Stimulated activated CD8-positive, alpha-beta memory T cell treated with anti-CD3 and anti-CD28 coated beads, Interleukin-4, amount 100 ng/mL, for 24 hours (primary cell): ENCODE measurements around the gene COA7.
"Not testable (repeated sequence)": the region's sequence is repeated elsewhere in the genome, so short reads cannot be mapped to it uniquely, and the experiment has no call there.

Experiments used
- DNase-seq: peaks from one replicate; pipeline ENCODE4 v3.0.0-alpha.2; 2020; ENCODE audit warnings: low read depth

Gene COA7

DNA sequence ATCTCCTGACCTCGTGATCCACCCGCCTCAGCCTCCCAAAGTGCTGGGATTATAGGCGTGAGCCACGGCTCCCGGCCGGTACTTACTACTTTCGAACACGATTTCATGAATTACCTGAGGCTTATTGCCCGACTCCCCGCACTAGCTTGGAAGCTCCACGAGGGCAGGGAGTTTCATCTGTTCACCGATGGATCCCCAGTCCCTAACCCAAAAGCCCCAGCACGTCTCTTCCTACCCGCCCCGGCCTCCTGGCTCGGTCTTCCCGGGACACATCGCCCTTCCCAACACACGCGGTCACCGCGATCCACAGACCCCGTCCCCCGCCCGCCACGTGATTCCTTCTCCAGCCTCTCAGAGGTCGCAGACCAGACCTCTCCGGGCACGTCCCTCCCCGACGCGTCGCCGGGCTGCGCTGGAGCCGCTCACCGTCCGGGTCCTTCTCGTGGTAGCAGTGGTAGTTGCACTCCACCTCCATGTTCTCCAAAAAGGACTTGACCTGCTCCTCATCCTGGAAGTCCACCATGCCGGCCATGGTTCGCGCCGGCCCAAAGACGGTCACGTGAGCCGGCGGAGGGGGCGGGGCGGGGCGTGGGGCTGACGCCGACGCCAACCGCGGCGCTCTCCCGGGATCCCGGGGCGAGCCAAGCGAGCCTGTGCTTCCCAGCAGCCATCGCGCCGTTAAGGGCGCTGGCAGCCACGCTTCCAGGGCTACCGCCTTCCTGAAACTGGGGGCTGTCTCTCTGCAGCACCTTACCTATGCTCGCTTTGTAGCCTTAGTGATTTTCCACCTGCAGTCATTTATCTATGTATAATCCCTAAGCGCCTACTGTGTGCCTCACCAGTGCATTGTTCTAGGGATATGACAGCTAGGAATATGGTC is at the start of gene COA7:
TSS of gene COA7 (minus strand) at position 553 of the 880 bp plus-strand sequence. CDS start at position 532, 21 bp downstream.
- DNase-seq = peak; percentile 66

DNA sequence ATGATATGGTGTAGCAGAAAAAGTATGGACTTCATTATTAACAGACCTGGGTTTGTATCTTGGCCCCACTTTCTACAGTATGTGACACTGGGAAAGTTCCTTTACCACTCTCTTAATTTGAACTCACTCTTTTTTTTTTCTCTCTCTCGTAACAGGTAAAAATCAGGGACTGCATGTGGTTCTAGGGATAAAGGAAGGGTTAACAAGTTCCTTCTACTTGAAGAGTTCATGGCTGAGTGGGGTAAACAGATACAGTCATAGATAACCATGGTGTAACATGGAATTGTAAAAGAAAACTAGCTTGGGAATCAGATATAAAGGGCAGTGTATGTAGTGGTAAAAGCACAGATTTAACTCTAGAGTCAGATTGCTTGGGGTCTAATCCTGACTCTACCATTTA is 49.3 kb upstream of the COA7 start:
- DNase-seq = no peak

DNA sequence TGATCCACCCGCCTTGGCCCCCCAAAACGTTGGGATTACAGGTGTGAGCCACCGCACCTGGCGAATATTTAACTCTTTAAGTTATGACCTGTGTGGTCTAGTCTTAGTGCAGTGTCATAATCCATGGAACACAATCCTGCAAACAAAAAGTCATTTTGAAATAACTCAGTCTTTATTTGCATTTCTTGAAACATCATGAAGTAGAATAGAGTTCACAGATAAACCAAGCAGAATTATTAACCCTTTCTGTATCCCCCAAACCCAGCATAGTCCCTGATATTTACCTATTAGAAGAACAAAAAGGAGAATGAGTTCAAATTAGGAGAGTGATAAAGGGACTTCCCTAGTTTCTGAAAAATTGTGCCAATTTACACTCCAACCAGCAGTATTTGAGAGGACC is 48.0 kb upstream of the COA7 start:
- no peak for DNase-seq

DNA sequence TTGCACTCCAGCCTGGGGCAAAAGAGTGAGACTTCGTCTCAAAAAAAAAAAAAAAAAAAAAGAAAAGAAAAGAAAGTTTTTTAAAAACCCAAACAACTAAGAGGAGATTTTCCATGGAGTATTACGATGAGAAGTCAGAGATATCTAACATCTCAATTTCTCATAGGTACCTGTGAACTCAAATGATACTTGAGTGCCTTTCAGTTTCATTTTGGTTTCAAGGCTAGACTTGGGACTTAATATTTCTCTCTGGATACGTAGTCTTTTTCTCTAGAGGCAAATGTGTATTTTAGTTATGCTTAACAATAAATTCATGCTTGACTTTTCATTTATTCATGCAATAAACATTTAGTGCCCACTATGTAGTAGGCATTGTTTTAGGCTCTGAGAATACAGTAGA is 43.1 kb upstream of the COA7 start:
- DNase-seq = no peak

DNA sequence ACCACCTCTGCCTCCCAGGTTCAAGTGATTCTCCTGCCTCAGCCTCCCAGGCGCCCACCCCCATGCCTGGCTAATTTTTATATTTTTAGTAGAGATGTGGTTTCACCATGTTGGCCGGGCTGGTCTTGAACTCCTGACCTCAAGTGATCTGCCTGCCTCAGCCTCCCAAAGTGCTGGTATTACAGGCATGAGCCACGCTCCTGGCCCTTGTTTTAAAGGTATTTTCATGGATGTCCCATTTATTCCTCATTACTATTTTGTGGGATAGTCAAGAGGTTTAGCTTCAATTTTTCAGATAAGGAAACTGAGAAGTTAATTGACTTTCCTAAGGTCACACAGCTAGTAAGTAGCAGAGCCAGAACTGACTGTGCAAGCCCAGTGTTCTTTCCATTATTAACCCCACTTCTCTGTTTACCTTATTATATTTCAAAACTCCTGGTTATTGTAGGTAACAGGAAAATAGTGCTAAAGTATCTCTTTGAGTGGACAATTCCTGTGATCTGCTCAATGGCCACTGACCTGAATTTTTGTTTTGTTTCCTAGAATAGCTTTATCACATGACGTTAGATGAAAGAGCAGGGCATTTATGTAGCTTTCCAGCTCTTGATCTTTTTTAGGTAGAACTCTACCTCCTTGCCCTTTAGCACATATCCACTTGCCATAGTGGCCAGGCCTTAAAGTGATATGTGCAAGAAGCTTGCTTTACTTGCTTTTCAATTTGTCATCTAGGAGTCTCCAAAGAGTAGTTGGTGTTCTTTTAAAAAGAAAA is 41.7 kb upstream of the COA7 start:
- no peak for DNase-seq

DNA sequence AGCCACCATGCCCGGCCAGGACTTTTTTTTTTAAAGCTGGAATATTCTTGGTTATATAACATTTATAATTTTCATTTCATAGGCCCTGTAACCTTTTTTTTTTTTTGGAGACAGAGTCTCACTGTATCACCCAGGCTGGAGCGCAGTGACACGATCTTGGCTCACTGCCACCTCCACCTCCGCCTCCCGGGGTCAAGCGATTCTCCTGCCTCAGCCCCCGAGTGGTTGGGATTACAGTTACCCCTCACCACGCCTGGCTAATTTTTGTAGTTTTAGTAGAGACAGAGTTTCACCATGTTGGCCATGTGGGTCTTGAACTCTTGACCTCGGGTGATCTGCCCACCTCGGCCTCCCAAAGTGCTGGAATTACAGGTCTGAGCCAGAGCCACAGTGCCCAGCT is 40.7 kb upstream of the COA7 start:
- no peak for DNase-seq

DNA sequence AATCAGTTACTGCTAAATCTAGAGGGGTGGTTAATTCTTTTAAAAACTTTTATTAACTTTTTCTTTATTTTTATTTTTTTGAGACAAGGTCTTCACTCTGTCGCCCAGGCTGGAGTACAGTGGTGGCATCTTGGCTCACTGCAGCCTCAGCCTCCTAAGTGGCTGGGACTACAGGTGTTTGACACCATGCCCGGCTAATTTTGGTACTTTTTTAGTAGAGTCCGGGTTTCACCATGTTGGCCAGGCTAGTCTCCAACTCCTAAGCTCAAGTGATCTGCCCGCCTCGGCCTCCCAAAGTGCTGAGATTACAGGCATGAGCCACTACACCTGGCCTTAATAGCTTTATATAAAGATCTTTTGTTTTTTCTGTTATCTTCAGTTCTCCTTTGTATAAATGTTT is 40.0 kb upstream of the COA7 start:
- no peak for DNase-seq

DNA sequence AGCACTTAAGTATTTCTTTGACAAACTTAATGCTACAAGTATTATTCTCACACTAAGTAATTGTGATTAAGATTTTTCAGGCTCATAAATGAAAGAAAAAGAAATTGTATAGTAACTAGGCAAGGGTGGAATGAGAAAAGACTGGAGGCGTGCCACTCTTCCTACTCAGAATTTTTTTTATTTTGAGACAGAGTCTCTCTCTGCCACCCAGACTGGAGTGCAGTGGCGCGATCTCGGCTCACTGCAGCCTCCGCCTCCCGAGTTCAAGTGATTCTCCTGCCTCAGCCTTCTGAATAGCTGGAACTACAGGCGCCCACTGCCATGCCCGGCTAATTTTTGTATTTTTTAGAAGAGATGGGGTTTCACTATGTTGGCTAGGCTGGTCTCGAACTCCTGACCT is 37.2 kb upstream of the COA7 start:
- not testable (repeated sequence) for DNase-seq

DNA sequence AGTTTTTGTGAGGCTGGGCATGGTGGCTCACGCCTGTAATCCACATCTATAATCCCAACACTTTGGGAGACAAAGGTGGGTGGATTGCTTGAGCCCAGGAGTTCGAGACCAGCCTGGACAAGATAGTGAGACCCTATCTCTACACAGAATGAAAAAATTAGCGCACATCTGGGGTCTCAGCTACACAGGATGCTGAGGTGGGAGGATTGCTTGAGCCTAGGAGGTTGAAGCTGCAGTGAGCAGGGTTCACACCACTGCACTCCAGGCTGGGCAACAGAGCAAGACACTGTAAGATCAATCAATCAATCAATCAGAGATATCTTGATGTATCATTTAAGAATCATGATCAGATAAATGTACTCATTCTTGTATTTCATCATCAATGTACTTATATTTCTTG is 35.2 kb upstream of the COA7 start:
- DNase-seq = no peak

DNA sequence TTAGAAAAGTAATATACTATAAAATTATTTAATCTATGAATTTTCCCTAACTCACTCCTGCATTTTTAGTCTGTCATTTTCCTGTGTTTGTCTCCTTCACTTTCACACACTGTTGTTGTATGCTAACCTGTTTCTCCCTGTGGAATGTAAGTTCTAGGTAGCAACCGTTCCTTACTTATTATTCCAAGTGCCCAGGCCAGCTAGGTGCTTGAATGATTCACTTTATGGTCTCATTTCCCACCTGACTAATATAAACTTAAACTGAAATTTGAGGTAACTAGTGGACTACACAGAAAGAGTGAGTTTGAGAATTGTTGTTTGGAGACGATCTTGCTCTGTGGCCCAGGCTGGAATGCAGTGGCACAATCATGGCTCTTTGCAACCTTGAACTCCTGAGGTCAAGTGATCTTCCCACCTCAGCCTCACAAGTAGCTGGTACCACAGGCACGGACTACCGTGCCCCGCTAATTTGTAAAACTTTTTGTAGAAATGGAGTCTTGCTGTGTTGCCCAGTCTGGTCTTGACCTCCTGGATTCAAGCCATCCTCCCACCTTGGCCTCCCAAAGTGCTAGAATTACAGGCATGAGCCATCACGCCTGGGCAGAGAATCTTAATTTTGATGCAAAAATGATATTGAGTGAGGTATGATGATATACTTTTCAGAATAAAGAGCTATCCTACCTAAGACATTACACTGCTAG is 30.0 kb upstream of the COA7 start:
- no peak for DNase-seq

DNA sequence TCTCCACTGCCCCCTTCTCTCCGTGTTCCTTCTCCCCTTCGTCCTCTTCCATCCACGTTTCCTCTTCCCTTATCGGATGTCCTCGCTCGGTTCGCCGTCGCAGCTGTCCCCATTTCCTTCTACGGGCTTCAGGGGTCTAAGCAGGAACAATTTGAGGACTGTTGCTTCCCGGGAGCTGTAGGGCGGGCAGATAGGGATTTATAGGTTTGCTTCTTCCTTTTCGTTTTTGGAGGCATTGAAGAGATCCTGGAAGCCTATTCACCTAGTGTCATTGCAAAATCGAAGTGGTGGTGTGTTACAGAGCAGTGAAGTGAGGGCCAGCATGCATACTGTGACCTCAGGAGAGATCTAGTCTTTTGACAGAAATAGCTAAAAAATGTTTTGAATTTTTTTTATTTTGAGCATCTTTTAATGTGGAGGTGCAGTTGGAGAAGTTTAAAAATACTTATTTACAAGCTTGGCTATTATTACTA is 29.0 kb upstream of the COA7 start:
- no peak for DNase-seq

DNA sequence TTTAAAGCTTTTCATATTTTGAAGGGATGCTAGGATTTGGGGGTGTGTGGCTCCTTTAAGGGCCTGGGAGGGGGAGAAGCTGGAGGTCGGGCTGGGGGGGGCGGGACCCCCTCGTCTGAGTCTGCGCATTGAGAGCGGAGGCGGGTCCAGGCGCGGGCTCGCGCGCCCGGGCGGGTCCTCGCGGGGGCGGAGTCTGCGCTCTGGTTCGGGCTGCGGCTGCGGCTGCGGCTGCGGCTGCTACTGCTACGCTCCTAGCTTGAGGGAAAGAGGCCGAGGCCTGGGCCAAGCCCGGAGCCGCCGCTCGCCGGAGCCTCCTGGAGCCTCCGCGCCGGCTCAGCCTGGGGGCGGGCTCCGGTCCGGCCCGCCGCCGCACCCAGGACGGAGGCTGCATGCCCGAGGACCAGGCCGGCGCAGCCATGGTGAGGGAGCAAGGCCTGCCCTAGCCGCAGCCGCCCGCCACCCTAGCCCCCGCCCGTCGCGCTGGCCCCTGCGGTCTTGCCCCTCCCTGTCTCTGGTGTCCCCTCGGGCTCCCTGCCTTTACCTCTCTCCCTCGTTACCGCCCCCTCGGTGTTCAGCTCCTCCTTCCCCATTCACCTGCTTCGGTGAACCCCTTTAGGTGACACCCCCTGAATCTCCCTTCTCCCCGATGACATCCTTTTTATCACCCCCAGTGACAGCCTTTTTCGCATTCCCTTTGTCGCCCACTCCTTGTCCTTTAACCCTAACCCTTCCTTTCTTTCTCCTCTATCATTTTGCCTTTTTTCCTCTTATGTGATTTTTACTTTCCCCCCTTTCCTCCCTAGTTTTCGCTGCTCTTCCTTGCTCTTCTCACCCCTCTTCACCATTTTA is 28.3 kb upstream of the COA7 start, which contains the start of gene ZYG11B:
TSS of gene ZYG11B (plus strand) at position 189 of the 849 bp plus-strand sequence. CDS start at position 390, 201 bp downstream.
- DNase-seq = peak; percentile 88

DNA sequence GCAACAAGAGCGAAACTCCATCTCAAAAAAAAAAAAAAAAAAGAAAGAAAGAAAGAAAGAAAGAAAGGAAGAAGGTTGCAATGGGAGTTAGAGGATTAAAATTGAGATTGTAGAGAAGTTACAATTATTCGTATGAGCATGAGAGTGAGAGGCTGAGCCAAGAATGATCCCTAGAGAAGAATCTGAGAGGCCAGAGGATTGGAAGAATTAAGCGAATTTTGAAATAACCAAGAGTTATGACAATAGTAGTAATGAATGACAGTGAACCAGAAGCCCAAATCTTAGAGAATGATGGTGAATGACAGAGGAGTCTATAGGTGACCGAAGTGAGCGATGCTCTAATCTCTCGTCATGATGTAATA is 27.7 kb upstream of the COA7 start:
- DNase-seq = no peak

DNA sequence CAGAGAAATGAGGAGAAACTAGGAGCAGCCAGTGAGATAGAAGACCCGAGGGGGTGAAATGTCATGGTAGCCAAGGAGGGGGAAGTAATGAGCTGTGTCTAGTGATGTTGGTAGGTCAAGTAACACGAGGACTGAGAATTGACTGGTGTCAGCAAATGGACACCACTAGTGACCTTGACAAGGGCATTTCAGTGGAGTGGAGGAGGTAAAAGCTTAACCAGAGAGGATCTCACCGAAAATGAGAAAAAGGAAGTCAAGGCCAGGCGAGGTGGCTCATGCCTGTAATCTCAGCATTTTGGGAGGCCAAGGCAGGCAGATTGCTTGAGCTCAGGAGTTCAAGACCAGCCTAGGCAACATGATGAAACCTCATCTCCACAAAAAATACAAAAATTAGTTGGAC is 25.1 kb upstream of the COA7 start:
- DNase-seq = no peak

DNA sequence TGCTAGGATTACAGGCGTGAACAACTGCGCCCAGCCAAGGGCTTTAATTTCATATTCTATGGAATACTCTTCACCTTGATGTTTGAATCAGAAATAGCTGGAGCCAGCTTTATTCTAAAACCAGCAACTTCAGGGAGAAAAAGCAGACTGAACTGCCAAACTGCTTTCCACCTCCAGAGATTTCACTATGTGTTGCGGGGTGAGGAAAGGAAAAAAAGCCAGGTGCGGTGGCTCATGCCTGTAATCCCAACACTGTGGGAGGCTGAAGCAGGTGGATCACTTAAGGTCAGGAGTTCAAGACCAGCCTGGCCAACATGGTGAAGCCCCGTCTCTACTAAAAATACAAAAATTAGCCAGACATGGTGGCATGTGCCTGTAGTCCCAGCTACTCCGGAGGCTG is 17.1 kb upstream of the COA7 start:
- DNase-seq = not testable (repeated sequence)

DNA sequence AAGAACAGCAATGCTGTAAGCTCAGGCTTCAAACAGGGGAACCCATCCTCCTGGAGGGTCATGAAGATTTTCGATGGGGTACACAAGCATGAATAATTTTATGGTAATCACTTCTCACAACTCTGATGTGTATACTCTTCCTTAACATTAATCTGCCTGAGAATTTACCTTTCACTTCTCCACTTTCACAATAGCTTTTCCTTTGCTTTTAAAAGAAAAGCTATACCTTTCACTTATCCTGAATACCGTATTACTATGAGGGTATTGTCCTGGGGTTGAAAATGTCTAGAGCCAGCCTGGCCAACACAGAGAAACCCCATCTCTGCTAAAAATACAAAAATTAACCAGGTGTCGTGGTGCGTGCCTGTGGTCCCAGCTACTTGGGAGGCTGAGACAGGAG is 15.4 kb upstream of the COA7 start:
- no peak for DNase-seq

DNA sequence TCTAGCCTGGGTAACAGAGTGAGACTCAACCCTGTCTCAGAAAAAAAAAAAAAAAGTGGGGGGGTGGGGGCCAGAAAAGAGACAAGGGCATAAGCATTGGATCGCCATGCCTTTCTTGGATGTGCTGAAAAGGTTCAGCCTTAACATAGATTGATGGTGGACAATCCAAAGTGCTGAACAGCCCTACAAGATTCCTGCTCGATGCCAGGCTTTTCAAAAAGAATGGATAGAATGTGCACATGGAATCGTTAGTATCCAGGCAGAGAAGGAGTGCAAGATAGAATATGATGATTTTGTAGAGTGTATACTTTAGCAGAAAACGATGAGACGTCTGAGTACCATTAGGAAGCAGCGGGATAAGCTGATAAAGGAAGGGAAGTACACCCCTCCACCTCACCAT is 10.9 kb upstream of the COA7 start:
- no peak for DNase-seq

DNA sequence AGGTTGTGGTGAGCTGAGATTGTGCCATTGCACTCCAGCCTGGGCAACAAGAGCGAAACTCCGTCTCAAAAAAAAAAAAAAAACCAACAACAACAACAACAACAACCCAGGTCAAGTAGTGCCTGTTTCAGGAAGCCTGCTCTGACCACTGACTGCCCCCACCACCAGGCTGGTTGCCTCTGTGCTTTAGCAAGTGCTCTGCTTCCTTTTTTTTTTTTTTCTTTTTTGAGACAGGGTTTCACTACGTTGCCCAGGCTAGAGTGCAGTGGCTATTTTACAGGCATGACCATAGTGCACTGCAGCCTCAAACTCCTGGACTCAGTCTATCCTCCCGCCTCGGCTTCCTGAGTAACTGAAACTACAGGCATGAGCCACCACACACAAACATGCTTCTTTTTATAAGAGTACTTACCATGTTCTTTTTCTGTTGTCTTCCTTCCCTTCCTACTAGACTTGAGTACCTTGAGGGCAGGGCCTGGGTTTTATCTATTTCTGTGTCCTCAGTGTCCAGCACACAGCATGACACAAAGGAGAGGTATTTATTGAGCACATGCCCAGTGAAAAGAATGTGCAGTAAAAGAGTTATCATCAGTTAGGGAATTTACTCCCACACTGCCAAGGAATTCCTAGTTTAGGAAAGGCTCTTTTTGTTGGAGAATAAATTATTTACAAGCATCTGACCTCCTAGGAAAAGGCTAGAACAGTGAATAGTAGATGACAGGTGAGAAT is 9.9 kb upstream of the COA7 start:
- no peak for DNase-seq

DNA sequence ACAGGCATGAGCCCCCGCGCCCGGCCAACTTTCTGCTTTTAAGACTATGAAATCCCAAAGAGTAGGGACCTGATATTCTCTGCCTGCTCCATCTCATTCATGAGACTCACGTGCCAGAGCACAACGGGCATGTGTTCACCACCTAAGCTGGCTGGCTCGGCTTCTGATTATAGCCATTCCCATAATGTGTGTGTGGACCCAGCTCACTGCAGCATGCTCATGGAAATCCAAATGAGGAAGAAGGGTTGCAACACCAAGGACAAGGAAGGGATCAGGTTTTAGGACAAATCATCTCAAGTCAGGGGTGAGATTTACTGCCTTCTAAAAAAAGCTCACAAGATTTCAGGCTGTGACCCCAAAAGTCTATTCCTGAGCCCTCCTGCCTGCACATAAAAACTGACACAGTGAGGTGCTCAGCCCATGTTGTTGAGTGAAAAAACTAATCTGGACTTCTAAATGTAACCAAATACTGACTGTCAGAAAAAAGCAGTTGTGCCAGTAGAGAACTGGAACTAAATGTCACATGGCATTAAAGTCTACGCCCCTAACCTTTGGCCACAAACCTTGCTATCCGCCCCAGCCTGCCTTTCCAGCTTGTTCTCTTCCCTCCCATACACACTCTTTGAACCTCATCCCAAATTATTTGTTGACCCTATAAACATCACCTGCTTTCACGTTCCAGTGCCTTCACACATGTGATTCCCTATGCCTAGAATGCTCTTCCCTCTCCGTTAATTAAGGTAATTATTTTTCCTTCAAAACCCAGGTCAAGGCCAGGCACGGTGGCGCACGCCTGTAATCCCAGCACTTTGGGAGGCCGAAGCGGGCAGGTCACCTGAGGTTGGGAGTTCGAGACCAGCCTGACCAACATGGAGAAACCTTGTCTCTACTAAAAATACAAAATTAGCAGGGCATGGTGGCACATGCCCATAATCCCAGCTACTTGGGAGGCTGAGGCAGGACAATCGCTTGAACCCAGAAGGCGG is 9.1 kb upstream of the COA7 start:
- DNase-seq = no peak
